ENCODE results near the gene CCL27. TPM values are rescaled to one million over a fixed set of nuclear protein-coding genes. Genes with fewer than 3 reads are reported as not detected.
A peak's percentile ranks its signal among the peaks of the same experiment; 100 is the strongest.

Gene CCL27
- polyA plus RNA-seq, 1 donor = 0.18 TPM

- H3K27me3 ChIP-seq (ENCODE audit: control insufficient read depth, insufficient read depth, low read length) = no peaks in the 10 kb centered on the region
- H3K4me3 ChIP-seq (ENCODE audit: low read length) = no peak overlapping the region
- H3K4me1 ChIP-seq (ENCODE audit: control insufficient read depth, insufficient read depth, low read length) = peaks cover 4% of the 10 kb centered on the region
- no peak for DNase-seq
- peaks cover 35% of the 10 kb centered on the region for H3K36me3 ChIP-seq (ENCODE audit: control insufficient read depth, insufficient read depth, low read length)
- no CpG with 5 or more reads among the region's 8 CpGs for WGBS (ENCODE audit: insufficient coverage, low lambda C conversion rate)
- no peak overlapping the region for H3K27ac ChIP-seq (ENCODE audit: low read length)
- H3K9me3 ChIP-seq (ENCODE audit: control insufficient read depth, low read depth, low read length) = no peaks in the 10 kb centered on the region
These were observed 2.7 kb downstream of the CCL27 start for GRCh38 chr9:34659592-34660253.

GRCh38 chr9:34658461-34658860 lies 4.0 kb downstream of the CCL27 start:
- Histone ChIP-seq H3K36me3 (ENCODE audit: control insufficient read depth, insufficient read depth, low read length) (peaks cover 35% of the 10 kb centered on the region), H3K4me3 (ENCODE audit: low read length) (no peak overlapping the region), H3K27ac (ENCODE audit: low read length) (no peak overlapping the region), H3K27me3 (ENCODE audit: control insufficient read depth, insufficient read depth, low read length) (no peaks in the 10 kb centered on the region), H3K9me3 (ENCODE audit: control insufficient read depth, low read depth, low read length) (no peaks in the 10 kb centered on the region), H3K4me1 (ENCODE audit: control insufficient read depth, insufficient read depth, low read length) (peaks cover 12% of the 10 kb centered on the region)
- WGBS (ENCODE audit: insufficient coverage, low lambda C conversion rate) = no CpG with 5 or more reads among the region's 14 CpGs
- no peak for DNase-seq

GRCh38 chr9:34656992-34657391 lies 5.5 kb downstream of the CCL27 start:
- no peak for DNase-seq
- Histone ChIP-seq H3K4me3 (ENCODE audit: low read length) (no peak overlapping the region), H3K27ac (ENCODE audit: low read length) (no peak overlapping the region), H3K36me3 (ENCODE audit: control insufficient read depth, insufficient read depth, low read length) (peaks cover 25% of the 10 kb centered on the region), H3K27me3 (ENCODE audit: control insufficient read depth, insufficient read depth, low read length) (no peaks in the 10 kb centered on the region), H3K4me1 (ENCODE audit: control insufficient read depth, insufficient read depth, low read length) (peaks cover 25% of the 10 kb centered on the region), H3K9me3 (ENCODE audit: control insufficient read depth, low read depth, low read length) (no peaks in the 10 kb centered on the region)
- WGBS (ENCODE audit: insufficient coverage, low lambda C conversion rate) = no CpG with 5 or more reads among the region's 5 CpGs

- DNase-seq = no peak
- Histone ChIP-seq H3K36me3 (ENCODE audit: control insufficient read depth, insufficient read depth, low read length) (peaks cover 15% of the 10 kb centered on the region), H3K27me3 (ENCODE audit: control insufficient read depth, insufficient read depth, low read length) (no peaks in the 10 kb centered on the region), H3K4me1 (ENCODE audit: control insufficient read depth, insufficient read depth, low read length) (peaks cover 36% of the 10 kb centered on the region), H3K4me3 (ENCODE audit: low read length) (no peak overlapping the region), H3K9me3 (ENCODE audit: control insufficient read depth, low read depth, low read length) (no peaks in the 10 kb centered on the region), H3K27ac (ENCODE audit: low read length) (no peak overlapping the region)
- no CpG with 5 or more reads among the region's 5 CpGs for WGBS (ENCODE audit: insufficient coverage, low lambda C conversion rate)
These were observed 7.1 kb downstream of the CCL27 start for GRCh38 chr9:34655394-34655793.

GRCh38 chr9:34654323-34655051 lies 8.0 kb downstream of the CCL27 start:
- peak in 1 of 2 donors; percentile 34 for DNase-seq
- H3K36me3 ChIP-seq (ENCODE audit: control insufficient read depth, insufficient read depth, low read length) = peaks cover 15% of the 10 kb centered on the region
- no CpG with 5 or more reads among the region's 11 CpGs for WGBS (ENCODE audit: insufficient coverage, low lambda C conversion rate)
- no peaks in the 10 kb centered on the region for H3K9me3 ChIP-seq (ENCODE audit: control insufficient read depth, low read depth, low read length)
- peak overlapping the region; percentile 53 for H3K27ac ChIP-seq (ENCODE audit: low read length)
- H3K4me1 ChIP-seq (ENCODE audit: control insufficient read depth, insufficient read depth, low read length) = peaks cover 36% of the 10 kb centered on the region
- H3K4me3 ChIP-seq (ENCODE audit: low read length) = no peak overlapping the region
- no peaks in the 10 kb centered on the region for H3K27me3 ChIP-seq (ENCODE audit: control insufficient read depth, insufficient read depth, low read length)

GRCh38 chr9:34653151-34654072 lies 9.0 kb downstream of the CCL27 start:
- peak overlapping the region; percentile 75 for H3K27ac ChIP-seq (ENCODE audit: low read length)
- H3K27me3 ChIP-seq (ENCODE audit: control insufficient read depth, insufficient read depth, low read length) = no peaks in the 10 kb centered on the region
- peak in 1 of 2 donors; percentile 43 for DNase-seq
- no CpG with 5 or more reads among the region's 11 CpGs for WGBS (ENCODE audit: insufficient coverage, low lambda C conversion rate)
- H3K36me3 ChIP-seq (ENCODE audit: control insufficient read depth, insufficient read depth, low read length) = peaks cover 26% of the 10 kb centered on the region
- H3K4me1 ChIP-seq (ENCODE audit: control insufficient read depth, insufficient read depth, low read length) = peaks cover 40% of the 10 kb centered on the region
- H3K9me3 ChIP-seq (ENCODE audit: control insufficient read depth, low read depth, low read length) = no peaks in the 10 kb centered on the region
- no peak overlapping the region for H3K4me3 ChIP-seq (ENCODE audit: low read length)

GRCh38 chr9:34652602-34653000 lies 9.9 kb downstream of the CCL27 start:
- H3K4me3 ChIP-seq (ENCODE audit: low read length) = peak overlapping the region; percentile 36
- peak overlapping the region; percentile 75 for H3K27ac ChIP-seq (ENCODE audit: low read length)
- H3K36me3 ChIP-seq (ENCODE audit: control insufficient read depth, insufficient read depth, low read length) = peaks cover 29% of the 10 kb centered on the region
- 63% methylated on average over 2 of the region's 5 CpGs for WGBS (ENCODE audit: insufficient coverage, low lambda C conversion rate)
- peak in 1 of 2 donors; percentile 37 for DNase-seq
- no peaks in the 10 kb centered on the region for H3K27me3 ChIP-seq (ENCODE audit: control insufficient read depth, insufficient read depth, low read length)
- H3K9me3 ChIP-seq (ENCODE audit: control insufficient read depth, low read depth, low read length) = no peaks in the 10 kb centered on the region
- peaks cover 48% of the 10 kb centered on the region for H3K4me1 ChIP-seq (ENCODE audit: control insufficient read depth, insufficient read depth, low read length)

- H3K27me3 ChIP-seq (ENCODE audit: control insufficient read depth, insufficient read depth, low read length) = no peaks in the 10 kb centered on the region
- H3K27ac ChIP-seq (ENCODE audit: low read length) = peak within 1 kb of the TSS; percentile 75
- no peaks in the 10 kb centered on the region for H3K9me3 ChIP-seq (ENCODE audit: control insufficient read depth, low read depth, low read length)
- DNase-seq = peak; percentile 93 to 97
- H3K36me3 ChIP-seq (ENCODE audit: control insufficient read depth, insufficient read depth, low read length) = peaks cover 27% of the 10 kb centered on the region
- peaks cover 52% of the 10 kb centered on the region for H3K4me1 ChIP-seq (ENCODE audit: control insufficient read depth, insufficient read depth, low read length)
- peak within 1 kb of the TSS; percentile 36 for H3K4me3 ChIP-seq (ENCODE audit: low read length)
- WGBS (ENCODE audit: insufficient coverage, low lambda C conversion rate) = no CpG with 5 or more reads among the region's 24 CpGs
These were observed 10.4 kb downstream of the CCL27 start, which contains the start of gene IL11RA for GRCh38 chr9:34651876-34652601. Gene IL11RA, plus strand, starts transcription at chr9:34652185. Its CDS starts 3,033 bp downstream, at chr9:34655218.

GRCh38 chr9:34651321-34651720 lies 11.1 kb downstream of the CCL27 start:
- H3K36me3 ChIP-seq (ENCODE audit: control insufficient read depth, insufficient read depth, low read length) = peaks cover 22% of the 10 kb centered on the region
- peak overlapping the region; percentile 75 for H3K27ac ChIP-seq (ENCODE audit: low read length)
- H3K27me3 ChIP-seq (ENCODE audit: control insufficient read depth, insufficient read depth, low read length) = no peaks in the 10 kb centered on the region
- H3K4me1 ChIP-seq (ENCODE audit: control insufficient read depth, insufficient read depth, low read length) = peaks cover 52% of the 10 kb centered on the region
- H3K9me3 ChIP-seq (ENCODE audit: control insufficient read depth, low read depth, low read length) = no peaks in the 10 kb centered on the region
- DNase-seq = peak in 1 of 2 donors; percentile 66
- peak overlapping the region; percentile 36 for H3K4me3 ChIP-seq (ENCODE audit: low read length)
- no CpG with 5 or more reads among the region's 4 CpGs for WGBS (ENCODE audit: insufficient coverage, low lambda C conversion rate)

All from large intestine (tissue), 3 donors.